GM21367 (cell line): ENCODE data around the gene MRPS30.
"Not testable (repeated sequence)": the region's sequence is repeated elsewhere in the genome, so short reads cannot be mapped to it uniquely, and the experiment has no call there.

ENCODE experiments used
- ATAC-seq: cut with Tn5 transposase; IDR thresholded peaks from one replicate; pipeline ENCODE4 v1.9.1; 2021; ENCODE audit not compliant: unreplicated experiment

The MRPS30 gene

GRCh38 chr5:44814761-44815160 lies 6.0 kb downstream of the MRPS30 start:
- no peak for ATAC-seq

- ATAC-seq = no peak
Measured at GRCh38 chr5:44821164-44821563, 12.4 kb downstream of the MRPS30 start.

GRCh38 chr5:44824662-44825061 lies 15.9 kb downstream of the MRPS30 start:
- ATAC-seq = not testable (repeated sequence)

- ATAC-seq = no peak
Measured at GRCh38 chr5:44827681-44828080, 18.9 kb downstream of the MRPS30 start.

- no peak for ATAC-seq
Measured at GRCh38 chr5:44828719-44829118, 20.0 kb downstream of the MRPS30 start.

- no peak for ATAC-seq
Measured at GRCh38 chr5:44830951-44831350, 22.2 kb downstream of the MRPS30 start.

GRCh38 chr5:44833249-44833648 lies 24.5 kb downstream of the MRPS30 start:
- ATAC-seq = no peak

- no peak for ATAC-seq
Measured at GRCh38 chr5:44835693-44836092, 26.9 kb downstream of the MRPS30 start.

GRCh38 chr5:44839018-44839681 lies 30.4 kb downstream of the MRPS30 start:
- no peak for ATAC-seq

- no peak for ATAC-seq
Measured at GRCh38 chr5:44842496-44843282, 33.9 kb downstream of the MRPS30 start.

- ATAC-seq = no peak
Measured at GRCh38 chr5:44844744-44845143, 36.0 kb downstream of the MRPS30 start.

- ATAC-seq = no peak
Measured at GRCh38 chr5:44845777-44846176, 37.0 kb downstream of the MRPS30 start.

GRCh38 chr5:44847206-44847852 lies 38.6 kb downstream of the MRPS30 start:
- no peak for ATAC-seq

GRCh38 chr5:44860267-44860666 lies 51.5 kb downstream of the MRPS30 start:
- ATAC-seq = no peak

GRCh38 chr5:44862808-44863207 lies 54.1 kb downstream of the MRPS30 start:
- peak; percentile 83 for ATAC-seq
